H1 (cell line): ENCODE results near the gene RSPO1. TPM values are rescaled to one million over a fixed set of nuclear protein-coding genes. Genes with fewer than 3 reads are reported as not detected.

Experiments
- CTCF ChIA-PET: fragments of 300-600 bp; sonication (Branson Sonifier 250); formaldehyde crosslinking; loops from one replicate; lab custom pipeline; 2021; ENCODE audit not compliant: partially characterized antibody; lab: Charles Lee
- POLR2A ChIA-PET: fragments of 300-600 bp; sonication (Branson Sonifier 250); formaldehyde crosslinking; loops from one replicate; lab custom pipeline; 2021; ENCODE audit warnings: inconsistent platforms; ENCODE audit not compliant: partially characterized antibody; lab: Charles Lee
- DNase-seq, 2 experiments: peaks; one replicate each; pipeline versions ENCODE4 v3.0.0 to v3.0.0-alpha.2; 2010 to 2022; ENCODE audit warnings: low spot score in 2 of 2, low read depth in 1 of 2, mixed read lengths in 1 of 2
- FAIRE-seq: peaks from 2 replicates; lab custom pipeline; 2011; peaks lifted over from hg19 to GRCh38; lab: Jason Lieb, UNC
- H2AFZ ChIP-seq: 2 replicates; pipeline ENCODE4 v1.8.1; 2012; ENCODE audit warnings: low read length, inconsistent platforms
- H2AK5ac ChIP-seq: 2 replicates; pipeline ENCODE4 v1.6.1; 2013; ENCODE audit warnings: low read depth, low read length
- H2BK120ac ChIP-seq: replicated peaks from 2 replicates; pipeline ENCODE3; 2013; ENCODE audit warnings: low read depth, low read length, inconsistent platforms
- H2BK12ac ChIP-seq: 2 replicates; pipeline ENCODE4 v1.6.1; 2013; ENCODE audit warnings: low read depth, low read length
- H2BK15ac ChIP-seq: 2 replicates; pipeline ENCODE4 v1.6.1; 2013; ENCODE audit warnings: low read length
- H2BK20ac ChIP-seq: 2 replicates; pipeline ENCODE4 v1.6.1; 2013; ENCODE audit warnings: low read length
- H2BK5ac ChIP-seq: 2 replicates; pipeline ENCODE4 v1.6.1; 2013; ENCODE audit warnings: low read depth, low read length
- H3K14ac ChIP-seq: 2 replicates; pipeline ENCODE4 v1.6.1; 2013; ENCODE audit warnings: inconsistent platforms; ENCODE audit not compliant: insufficient read length
- H3K18ac ChIP-seq: 2 replicates; pipeline ENCODE4 v1.6.1; 2013; ENCODE audit warnings: low read length; ENCODE audit errors: extremely low read depth
- H3K23ac ChIP-seq: 2 replicates; pipeline ENCODE4 v1.6.1; 2013; ENCODE audit warnings: inconsistent platforms; ENCODE audit not compliant: insufficient read length
- H3K23me2 ChIP-seq: 2 replicates; pipeline ENCODE4 v1.6.1; 2013; ENCODE audit warnings: low read depth, low read length
- H3K27ac ChIP-seq: 2 replicates; pipeline ENCODE4 v1.6.1; 2011; ENCODE audit warnings: low read depth, low read length, inconsistent platforms
- H3K27me3 ChIP-seq, 4 experiments: replicated peaks in 1 of 4; 1 replicate in 1 of 4; 2 replicates in 3 of 4; pipeline versions ENCODE4 v1.6.1 to v1.8.1; 2011 to 2013; ENCODE audit warnings: low read length in 3 of 4, mild to moderate bottlenecking in 3 of 4, inconsistent platforms in 2 of 4, mixed read lengths in 2 of 4, moderate library complexity in 1 of 4; ENCODE audit not compliant: control insufficient read depth in 3 of 4, insufficient read depth in 3 of 4; ENCODE audit errors: extremely low read depth in 1 of 4
- H3K36me3 ChIP-seq, 4 experiments: 2 replicates each; pipeline versions ENCODE4 v1.6.1 to v1.8.1; 2011 to 2013; ENCODE audit warnings: mild to moderate bottlenecking in 4 of 4, low read length in 3 of 4, moderate library complexity in 2 of 4, control low read depth in 1 of 4, inconsistent platforms in 1 of 4; ENCODE audit not compliant: insufficient read depth in 4 of 4, control insufficient read depth in 2 of 4
- H3K4ac ChIP-seq: replicated peaks from 2 replicates; pipeline ENCODE3; 2013; ENCODE audit warnings: low read length, low read depth, mixed read lengths, inconsistent platforms; ENCODE audit not compliant: insufficient read length
- H3K4me1 ChIP-seq, 4 experiments: replicated peaks in 1 of 4; 1 replicate in 1 of 4; 2 replicates in 3 of 4; pipeline versions ENCODE4 v1.6.1 to v1.8.1; 2011 to 2013; ENCODE audit warnings: low read length in 3 of 4, inconsistent platforms in 2 of 4, mixed read lengths in 1 of 4; ENCODE audit not compliant: insufficient read depth in 4 of 4, control insufficient read depth in 3 of 4
- H3K4me2 ChIP-seq, 2 experiments: 2 replicates each; pipeline versions ENCODE4 v1.6.1 to v1.8.1; 2011 to 2013; ENCODE audit warnings: low read depth in 2 of 2, low read length in 2 of 2, control low read depth in 1 of 2, inconsistent platforms in 1 of 2, mild to moderate bottlenecking in 1 of 2; ENCODE audit not compliant: insufficient read depth in 1 of 2
- H3K4me3 ChIP-seq, 4 experiments: fragments of 200-600, 300-600 bp in 1 of 4; sonication (generic), shearing (Covaris generic), sonication (Bioruptor Twin) in 1 of 4; 2 replicates each; pipeline versions ENCODE4 v1.5.1 to v1.8.1; 2011 to 2016; ENCODE audit warnings: low read length in 4 of 4, low read depth in 3 of 4, control low read depth in 2 of 4, inconsistent platforms in 2 of 4, mild to moderate bottlenecking in 2 of 4, mixed read lengths in 1 of 4, moderate library complexity in 1 of 4; ENCODE audit not compliant: insufficient read depth in 2 of 4; ENCODE audit errors: extremely low read depth in 1 of 4
- H3K56ac ChIP-seq: replicated peaks from 2 replicates; pipeline ENCODE3; 2013; ENCODE audit warnings: low read depth, mild to moderate bottlenecking, mixed read lengths, low read length, inconsistent platforms; ENCODE audit not compliant: insufficient read length
- H3K79me1 ChIP-seq: 2 replicates; pipeline ENCODE4 v1.6.1; 2013; ENCODE audit warnings: low read depth, low read length, control low read depth
- H3K79me2 ChIP-seq, 2 experiments: 2 replicates each; pipeline versions ENCODE4 v1.6.1 to v1.8.1; 2012 to 2013; ENCODE audit warnings: low read length in 2 of 2, mild to moderate bottlenecking in 2 of 2, inconsistent platforms in 1 of 2; ENCODE audit not compliant: insufficient read depth in 2 of 2, control insufficient read depth in 1 of 2
- H3K9ac ChIP-seq, 4 experiments: replicated peaks in 1 of 4; 1 replicate in 1 of 4; 2 replicates in 3 of 4; pipeline versions ENCODE4 v1.6.1 to v1.8.1; 2011 to 2013; ENCODE audit warnings: low read depth in 3 of 4, low read length in 3 of 4, control low read depth in 2 of 4, mild to moderate bottlenecking in 2 of 4, moderate library complexity in 2 of 4, inconsistent platforms in 1 of 4; ENCODE audit errors: extremely low read depth in 1 of 4
- H3K9me3 ChIP-seq, 2 experiments: 2 replicates each; pipeline versions ENCODE4 v1.6.1 to v1.8.1; 2012 to 2013; ENCODE audit warnings: mild to moderate bottlenecking in 2 of 2, moderate library complexity in 2 of 2, control low read depth in 1 of 2, inconsistent platforms in 1 of 2, low read depth in 1 of 2, low read length in 1 of 2, mixed read lengths in 1 of 2; ENCODE audit not compliant: insufficient read depth in 2 of 2
- H4K20me1 ChIP-seq, 2 experiments: replicated peaks in 1 of 2; 2 replicates each; pipeline versions ENCODE3 to v1.8.1; 2011 to 2013; ENCODE audit warnings: inconsistent platforms in 2 of 2, low read length in 2 of 2, mild to moderate bottlenecking in 1 of 2; ENCODE audit not compliant: insufficient read depth in 2 of 2, control insufficient read depth in 1 of 2
- H4K5ac ChIP-seq: 2 replicates; pipeline ENCODE4 v1.6.1; 2013; ENCODE audit warnings: low read length, low read depth, mixed read lengths, inconsistent platforms; ENCODE audit not compliant: insufficient read length
- H4K8ac ChIP-seq: 2 replicates; pipeline ENCODE4 v1.8.0; 2013; ENCODE audit warnings: mild to moderate bottlenecking, moderate library complexity, low read length, inconsistent platforms; ENCODE audit not compliant: insufficient read depth; ENCODE audit errors: extremely low read depth
- H4K91ac ChIP-seq: replicated peaks from 2 replicates; pipeline ENCODE3; 2013; ENCODE audit warnings: low read length, mixed read lengths, inconsistent platforms; ENCODE audit not compliant: insufficient read length
- CREB1 ChIP-seq: IDR thresholded peaks from 2 replicates; pipeline ENCODE4 v1.6.1; 2012; ENCODE audit warnings: inconsistent platforms
- CTBP2 ChIP-seq: IDR thresholded peaks from 2 replicates; pipeline ENCODE4 v1.7.0; 2011; ENCODE audit warnings: borderline replicate concordance, mild to moderate bottlenecking, moderate library complexity, mixed read lengths, low read length; ENCODE audit not compliant: insufficient read depth, insufficient read length
- EGR1 ChIP-seq: IDR thresholded peaks from 2 replicates; pipeline ENCODE4 v1.6.1; 2011; ENCODE audit warnings: low read depth, low read length, borderline replicate concordance
- JUND ChIP-seq: IDR thresholded peaks from 2 replicates; pipeline ENCODE4 v1.6.1; 2011; ENCODE audit warnings: mild to moderate bottlenecking, improper control_type of control experiment, low read length
- RAD21 ChIP-seq, 2 experiments: IDR thresholded peaks in 1 of 2; conservative IDR thresholded peaks in 1 of 2; 2 replicates each; pipeline ENCODE4 v1.6.1; 2011; ENCODE audit warnings: low read depth in 2 of 2, low read length in 2 of 2, improper control_type of control experiment in 1 of 2, inconsistent platforms in 1 of 2, mild to moderate bottlenecking in 1 of 2, moderate library complexity in 1 of 2
- SIX5 ChIP-seq: IDR thresholded peaks from 2 replicates; pipeline ENCODE4 v1.6.1; 2011; ENCODE audit warnings: mild to moderate bottlenecking, low read depth, low read length
- TAF1 ChIP-seq: IDR thresholded peaks from 2 replicates; pipeline ENCODE4 v1.6.1; 2011; ENCODE audit warnings: mild to moderate bottlenecking, low read depth, low read length
- WGBS, 2 experiments: shearing (Covaris generic) in 1 of 2; methylation state at CpG; one replicate each; pipeline versions ENCODE4 v1.1.6 to v1.1.7; 2013 to 2015; ENCODE audit warnings: low lambda C conversion rate in 2 of 2, mixed read lengths in 2 of 2, inconsistent platforms in 1 of 2, low coverage in 1 of 2, missing lambda C conversion rate in 1 of 2; ENCODE audit not compliant: insufficient replicate concordance in 2 of 2, insufficient coverage in 1 of 2, insufficient read length in 1 of 2; ENCODE audit errors: extremely low coverage in 1 of 2, missing lambda C conversion rate in 1 of 2; 5-methylcytosine and 5-hydroxymethylcytosine counted together
- polyA plus RNA-seq, 7 experiments: library from polyadenylated mRNA; depleted of rRNA in 3 of 7; stranded (reverse) in 5 of 7; unstranded in 2 of 7; fragments of >200 nt in 5 of 7; fragments of 200-250 nt in 2 of 7; gene quantifications; 1 replicate in 5 of 7; 2 replicates in 1 of 7; 4 replicates in 1 of 7; pipeline versions ENCODE4 v1.2.1 to v1.2.3, GENCODE V29; 2011 to 2013; ENCODE audit warnings: missing spikeins in 2 of 7, mixed read lengths in 2 of 7
- total RNA-seq: library from RNA; stranded (reverse); fragmentation: NEBNext Ultra II Directional; extraction: Animal tissue kit (Norgen Biotek cat#: 25700); gene quantifications from 2 replicates; pipeline ENCODE4 v1.2.1, GENCODE V29; 2021

Gene RSPO1
- total and polyA plus RNA-seq, 2 of the 8 experiments (the other 6 are each of a cell fraction or from before 2014, with no cell fraction given) = 0.39 TPM; not detected in 1

DNA sequence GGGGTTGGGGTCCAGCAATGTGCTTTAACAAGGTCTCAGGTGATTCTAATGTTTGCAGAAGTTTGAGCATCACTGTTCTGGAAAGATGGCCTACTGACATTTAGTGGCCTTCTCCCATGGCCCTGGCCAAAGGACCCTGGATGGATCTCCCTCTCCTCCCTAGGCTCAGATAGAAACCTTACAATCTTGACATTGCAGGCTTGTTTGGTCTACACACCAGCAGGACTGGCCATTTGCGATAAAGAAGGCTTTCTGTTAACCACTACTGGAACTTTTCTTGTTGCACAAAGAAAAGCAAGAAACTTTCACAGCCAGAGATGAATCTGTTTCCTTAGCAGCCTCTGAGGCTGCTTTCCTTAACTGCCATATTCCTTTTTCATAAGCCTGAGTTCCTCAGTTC, 71.7 kb downstream of the RSPO1 start:
- Histone ChIP-seq H3K27me3 (no peaks in the 10 kb centered on the region), H2BK12ac (no peak overlapping the region), H3K36me3 (peaks cover 17 to 40% (median 31%) of the 10 kb centered on the region in 4 experiments), H4K5ac (no peak overlapping the region), H3K9ac (no peak overlapping the region), H4K20me1 (no peaks in the 10 kb centered on the region), H2BK15ac (no peak overlapping the region), H3K79me2 (no peaks in the 10 kb centered on the region), H3K56ac (no peak overlapping the region), H3K4me3 (no peak overlapping the region), H3K79me1 (no peaks in the 10 kb centered on the region; the same call in 1 of the 2 replicates), H4K8ac (no peak overlapping the region), H3K9me3 (no peaks in the 10 kb centered on the region), H3K23ac (no peak overlapping the region), H3K23me2 (no peaks in the 10 kb centered on the region), H2BK20ac (no peak overlapping the region), H3K14ac (no peak overlapping the region), H3K4ac (no peak overlapping the region), H4K91ac (no peak overlapping the region), H2BK5ac (no peak overlapping the region), H2AK5ac (no peak overlapping the region), H3K18ac (no peak overlapping the region), H3K4me1 (no peaks in the 10 kb centered on the region), H2BK120ac (no peak overlapping the region), H3K27ac (no peak overlapping the region), H2AFZ (no peak overlapping the region), H3K4me2 (no peak overlapping the region)
- no peak for TF ChIP-seq JUND
- no peak for TF ChIP-seq RAD21 (IDR thresholded peaks at IDR 0.05 in 1 of 2, conservative IDR thresholded peaks at IDR 0.05 in 1 of 2; ENCODE audit: low read depth in 2 of 2, low read length in 2 of 2)
- TF ChIP-seq EGR1 = no peak
- no peak for TF ChIP-seq CTBP2
- TF ChIP-seq TAF1 = no peak
- no peak for TF ChIP-seq SIX5
- no peak for TF ChIP-seq CREB1
- DNase-seq (no peak), FAIRE-seq (no peak)
- ChIA-PET POLR2A (interaction anchor here (0.6 to 1.9 kb wide), 6 partner anchors 9 to 309 kb away, joined by 3 to 6 read pairs (median 4); no protein-coding TSS in a partner anchor), CTCF (interaction anchor here (0.7 to 1.8 kb wide), 11 partner anchors 13 to 427 kb away, joined by 3 to 6 read pairs (median 3); partner anchors contain the start of gene SF3A3)
- WGBS, 2 experiments = 83% methylated on average over 1 of the region's 1 CpG; no CpG with 5 or more reads in 1 of the 2 experiments
